Left ventricle myocardium inferior (tissue), 1 donor: ENCODE results near the gene GANC. TPM values are rescaled to one million over a fixed set of nuclear protein-coding genes. Genes with fewer than 3 reads are reported as not detected.

Experiments
- DNase-seq: peaks from one replicate; pipeline ENCODE4 v3.0.0-alpha.2; 2020
- H3K27ac ChIP-seq: fragments of 200-600 bp; replicated peaks from 2 replicates; pipeline ENCODE4 v1.8.0; 2021
- H3K27me3 ChIP-seq: fragments of 200-600 bp; 2 replicates; pipeline ENCODE4 v1.8.0; 2021; ENCODE audit warnings: low read depth
- H3K36me3 ChIP-seq: fragments of 200-600 bp; 2 replicates; pipeline ENCODE4 v1.8.0; 2021
- H3K4me1 ChIP-seq: fragments of 200-600 bp; 2 replicates; pipeline ENCODE4 v1.8.0; 2021
- H3K4me3 ChIP-seq: fragments of 200-600 bp; 2 replicates; pipeline ENCODE4 v1.8.0; 2021; ENCODE audit warnings: mild to moderate bottlenecking, moderate library complexity
- H3K9me3 ChIP-seq: fragments of 200-600 bp; replicated peaks from 2 replicates; pipeline ENCODE4 v1.8.0; 2021
- intact Hi-C: fragments of 100-400 bp; cut with micrococcal nuclease; formaldehyde crosslinking; loops from one replicate; pipeline ENCODE4 v1.11.0; 2022
- total RNA-seq: library from RNA; stranded (reverse); fragmentation: NEBNext Ultra II Directional; extraction: Animal tissue kit (Norgen Biotek cat#: 25700); gene quantifications from one replicate; pipeline ENCODE4 v1.2.1, GENCODE V29; 2021
- TF ChIP-seq, protein P1 (sequence below): fragments of 200-600 bp; IDR thresholded peaks from 2 replicates; pipeline ENCODE4 v1.8.0; 2021; ENCODE audit warnings: antibody characterized with exemption, mild to moderate bottlenecking, borderline replicate concordance
- donor health status: DM: no; HTN: yes; CAD: no; lungs with severe emphysema.

Gene GANC
- total RNA-seq, 1 donor from 2014 or later: 14.5 TPM

DNA sequence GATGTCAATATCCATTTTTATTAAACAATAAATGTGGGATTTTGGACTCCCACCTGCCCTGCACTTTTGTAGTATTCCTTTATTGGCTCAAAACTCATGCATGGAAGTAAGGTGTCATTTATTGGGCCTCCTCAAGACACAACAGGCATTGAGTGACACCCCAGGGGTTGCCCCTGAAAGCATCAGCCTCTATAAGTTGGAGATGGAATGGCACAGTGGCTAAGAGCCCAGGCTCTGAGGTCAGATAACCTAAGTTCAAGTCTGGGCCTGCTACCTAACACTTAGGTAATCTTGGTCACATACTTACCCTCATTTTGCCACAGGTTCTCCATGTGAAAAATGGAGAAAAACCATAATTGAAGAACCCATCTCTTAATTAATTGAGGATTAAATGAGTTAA lies 90.9 kb downstream of the GANC start:
- no peak overlapping the region for H3K27ac ChIP-seq
- peaks cover 7% of the 10 kb centered on the region for H3K4me1 ChIP-seq
- TF ChIP-seq, protein P1, sequence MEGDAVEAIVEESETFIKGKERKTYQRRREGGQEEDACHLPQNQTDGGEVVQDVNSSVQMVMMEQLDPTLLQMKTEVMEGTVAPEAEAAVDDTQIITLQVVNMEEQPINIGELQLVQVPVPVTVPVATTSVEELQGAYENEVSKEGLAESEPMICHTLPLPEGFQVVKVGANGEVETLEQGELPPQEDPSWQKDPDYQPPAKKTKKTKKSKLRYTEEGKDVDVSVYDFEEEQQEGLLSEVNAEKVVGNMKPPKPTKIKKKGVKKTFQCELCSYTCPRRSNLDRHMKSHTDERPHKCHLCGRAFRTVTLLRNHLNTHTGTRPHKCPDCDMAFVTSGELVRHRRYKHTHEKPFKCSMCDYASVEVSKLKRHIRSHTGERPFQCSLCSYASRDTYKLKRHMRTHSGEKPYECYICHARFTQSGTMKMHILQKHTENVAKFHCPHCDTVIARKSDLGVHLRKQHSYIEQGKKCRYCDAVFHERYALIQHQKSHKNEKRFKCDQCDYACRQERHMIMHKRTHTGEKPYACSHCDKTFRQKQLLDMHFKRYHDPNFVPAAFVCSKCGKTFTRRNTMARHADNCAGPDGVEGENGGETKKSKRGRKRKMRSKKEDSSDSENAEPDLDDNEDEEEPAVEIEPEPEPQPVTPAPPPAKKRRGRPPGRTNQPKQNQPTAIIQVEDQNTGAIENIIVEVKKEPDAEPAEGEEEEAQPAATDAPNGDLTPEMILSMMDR: no peak
- intact Hi-C loops: no loop called here
- no peaks in the 10 kb centered on the region for H3K36me3 ChIP-seq
- H3K27me3 ChIP-seq: no peaks in the 10 kb centered on the region
- no peaks in the 10 kb centered on the region for H3K9me3 ChIP-seq
- no peak overlapping the region for H3K4me3 ChIP-seq
- no peak for DNase-seq

- H3K27me3 ChIP-seq: no peaks in the 10 kb centered on the region
- DNase-seq: no peak
- no peak overlapping the region for H3K4me3 ChIP-seq
- H3K9me3 ChIP-seq: no peaks in the 10 kb centered on the region
- TF ChIP-seq, protein P1: no peak
- intact Hi-C loops: no loop called here
- no peak overlapping the region for H3K27ac ChIP-seq
- peaks cover 7% of the 10 kb centered on the region for H3K4me1 ChIP-seq
- H3K36me3 ChIP-seq: no peaks in the 10 kb centered on the region
These were observed 91.5 kb downstream of the GANC start for GRCh38 chr15:42364529-42364928.

DNA sequence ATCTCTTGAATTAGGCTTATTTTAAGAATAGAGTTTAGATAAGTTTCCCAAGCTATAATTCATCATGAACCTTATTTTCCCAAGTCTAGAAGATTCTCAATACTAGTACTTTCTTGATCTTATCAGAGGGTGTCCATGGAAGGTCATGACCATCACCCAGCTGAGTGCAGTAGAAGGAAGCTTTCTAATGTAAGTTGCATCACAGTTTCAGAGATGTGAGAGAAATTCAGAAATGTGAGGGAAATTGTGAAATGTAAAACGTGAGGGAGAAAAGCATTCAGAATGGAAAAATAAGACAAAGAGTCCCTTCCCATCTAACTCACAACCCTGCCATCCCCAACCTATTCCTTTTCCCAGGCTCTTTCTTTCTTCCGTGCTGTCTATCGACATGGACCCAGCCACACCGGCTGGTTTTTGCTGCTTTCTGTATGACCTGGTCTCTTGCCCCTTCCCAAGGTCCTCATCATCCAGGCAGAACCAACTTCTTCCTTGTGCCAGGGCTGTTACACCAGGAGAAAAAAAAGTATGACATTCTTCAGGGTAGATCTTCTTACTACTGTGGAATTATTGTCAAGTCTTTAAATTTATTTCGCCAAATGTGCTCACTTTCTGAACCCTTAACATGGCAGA lies 93.0 kb downstream of the GANC start:
- H3K27ac ChIP-seq: no peak overlapping the region
- peaks cover under 1% of the 10 kb centered on the region for H3K9me3 ChIP-seq
- no peak for DNase-seq
- H3K36me3 ChIP-seq: no peaks in the 10 kb centered on the region
- H3K4me3 ChIP-seq: no peak overlapping the region
- peaks cover 7% of the 10 kb centered on the region for H3K4me1 ChIP-seq
- TF ChIP-seq, protein P1: no peak
- H3K27me3 ChIP-seq: no peaks in the 10 kb centered on the region
- intact Hi-C loops: no loop called here

DNA sequence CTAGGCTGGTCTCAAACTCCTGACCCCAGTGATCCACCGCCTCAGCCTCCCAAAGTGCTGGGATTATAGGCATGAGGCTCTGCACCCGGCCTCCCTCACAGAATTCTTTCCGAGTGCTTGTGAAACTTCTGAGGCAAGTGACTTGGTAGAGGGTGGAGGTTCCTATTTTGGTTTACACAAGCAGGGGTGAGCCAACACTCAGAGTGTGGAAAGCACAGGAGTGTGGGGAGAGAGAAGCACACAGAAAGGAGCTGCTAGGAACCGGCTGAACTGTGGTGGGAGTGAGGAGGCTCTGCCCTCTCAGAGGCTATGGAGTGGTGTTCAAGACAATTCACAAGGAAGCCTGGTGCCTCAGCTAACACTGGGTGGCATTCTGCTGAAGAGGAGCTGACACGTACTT lies 94.0 kb downstream of the GANC start:
- intact Hi-C loops: no loop called here
- TF ChIP-seq, protein P1: no peak
- Histone ChIP-seq H3K27me3 (no peaks in the 10 kb centered on the region), H3K36me3 (no peaks in the 10 kb centered on the region), H3K4me1 (peaks cover 7% of the 10 kb centered on the region), H3K4me3 (no peak overlapping the region), H3K9me3 (peaks cover 4% of the 10 kb centered on the region), H3K27ac (no peak overlapping the region)
- no peak for DNase-seq

DNA sequence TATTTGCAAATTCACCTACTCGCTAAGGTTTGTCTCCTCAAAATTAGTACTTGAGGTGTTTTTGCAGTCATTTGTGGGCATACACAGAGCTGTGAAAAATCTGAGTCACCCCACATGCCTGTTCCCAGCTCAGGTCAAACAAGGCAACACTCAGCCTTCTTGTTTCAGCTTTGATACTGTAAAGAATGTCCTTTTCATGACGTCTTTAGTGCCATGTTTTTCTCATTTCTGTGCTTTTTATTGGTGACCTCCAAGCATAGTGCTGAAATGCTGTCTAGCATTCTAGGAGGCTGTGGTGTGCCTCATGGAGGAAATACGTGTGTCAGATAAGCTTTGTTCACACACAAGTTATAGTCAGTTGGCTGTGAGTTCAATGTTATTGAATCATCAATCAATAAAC lies 95.1 kb downstream of the GANC start:
- H3K4me3 ChIP-seq: no peak overlapping the region
- peaks cover 9% of the 10 kb centered on the region for H3K4me1 ChIP-seq
- H3K27me3 ChIP-seq: no peaks in the 10 kb centered on the region
- DNase-seq: no peak
- H3K36me3 ChIP-seq: no peaks in the 10 kb centered on the region
- intact Hi-C loops: no loop called here
- TF ChIP-seq, protein P1: no peak
- H3K9me3 ChIP-seq: peaks cover 4% of the 10 kb centered on the region
- H3K27ac ChIP-seq: no peak overlapping the region
